Neural progenitor cell (in vitro differentiated cells): Measurements from ENCODE around the gene CXCR3. TPM values are rescaled to one million over a fixed set of nuclear protein-coding genes. Genes with fewer than 3 reads are reported as not detected.
A peak's percentile ranks its signal among the peaks of the same experiment; 100 is the strongest.
"Not testable (repeated sequence)": the region's sequence is repeated elsewhere in the genome, so short reads cannot be mapped to it uniquely, and the experiment has no call there.

Source experiments
- DNase-seq: peaks from one replicate; pipeline ENCODE4 v3.0.0-alpha.2; 2016; ENCODE audit warnings: low spot score
- H2AFZ ChIP-seq: fragments of 200-600 bp; sonication (generic); replicated peaks from 2 replicates; pipeline ENCODE4 v1.6.1; 2016; ENCODE audit warnings: antibody characterized with exemption
- H3F3A ChIP-seq: fragments of 200-600 bp; sonication (generic); 2 replicates; pipeline ENCODE4 v1.6.1; 2016; ENCODE audit warnings: antibody characterized with exemption, low read depth
- H3K27ac ChIP-seq: fragments of 200-600 bp; sonication (generic); 2 replicates; pipeline ENCODE4 v1.5.1; 2016; ENCODE audit warnings: mild to moderate bottlenecking
- H3K27me3 ChIP-seq: fragments of 200-600 bp; sonication (generic); 2 replicates; pipeline ENCODE4 v1.6.1; 2016; ENCODE audit warnings: mild to moderate bottlenecking, moderate library complexity
- H3K36me3 ChIP-seq: fragments of 200-600 bp; sonication (generic); 2 replicates; pipeline ENCODE4 v1.5.1; 2016
- H3K4me1 ChIP-seq: fragments of 200-600 bp; sonication (generic); 2 replicates; pipeline ENCODE4 v1.6.1; 2016; ENCODE audit warnings: mixed run types
- H3K4me2 ChIP-seq: fragments of 200-600 bp; sonication (generic); 2 replicates; pipeline ENCODE4 v1.6.1; 2016
- H3K4me3 ChIP-seq: fragments of 200-600 bp; sonication (generic); 2 replicates; pipeline ENCODE4 v1.5.1; 2016
- H3K79me2 ChIP-seq: fragments of 200-600 bp; sonication (generic); 2 replicates; pipeline ENCODE4 v1.6.1; 2016; ENCODE audit warnings: low read depth
- H3K9ac ChIP-seq: fragments of 200-600 bp; sonication (generic); 2 replicates; pipeline ENCODE4 v1.6.1; 2016
- H3K9me3 ChIP-seq: fragments of 200-600 bp; sonication (generic); 2 replicates; pipeline ENCODE4 v1.5.1; 2016; ENCODE audit warnings: low read depth
- H4K20me1 ChIP-seq: fragments of 200-600 bp; sonication (generic); 2 replicates; pipeline ENCODE4 v1.6.1; 2016; ENCODE audit warnings: low read depth
- H3K27ac Mint-ChIP-seq: 3 replicates; pipeline ENCODE4 v1.8.0; 2021; ENCODE audit warnings: mixed read lengths
- H3K27me3 Mint-ChIP-seq: 2 replicates; pipeline ENCODE4 v1.8.0; 2022; ENCODE audit warnings: low read depth, mild to moderate bottlenecking, inconsistent platforms, moderate library complexity, mixed read lengths; ENCODE audit not compliant: insufficient read depth
- H3K36me3 Mint-ChIP-seq: 3 replicates; pipeline ENCODE4 v1.8.0; 2021; ENCODE audit warnings: mixed read lengths
- H3K4me1 Mint-ChIP-seq: 3 replicates; pipeline ENCODE4 v1.8.0; 2021; ENCODE audit warnings: mixed read lengths
- H3K4me3 Mint-ChIP-seq: 3 replicates; pipeline ENCODE4 v1.8.0; 2021; ENCODE audit warnings: mild to moderate bottlenecking, moderate library complexity, mixed read lengths
- H3K9me3 Mint-ChIP-seq: 3 replicates; pipeline ENCODE4 v1.8.0; 2020; ENCODE audit warnings: mixed read lengths
- EZH2 ChIP-seq: fragments of 200-600 bp; sonication (generic); IDR thresholded peaks from 2 replicates; pipeline ENCODE4 v1.6.1; 2017; ENCODE audit warnings: antibody characterized with exemption, mild to moderate bottlenecking, moderate library complexity
- EZH2phosphoT487 ChIP-seq: fragments of 200-600 bp; sonication (generic); IDR thresholded peaks from 2 replicates; pipeline ENCODE4 v1.6.1; 2017; ENCODE audit warnings: antibody characterized with exemption
- total RNA-seq: library from RNA; depleted of rRNA; stranded (reverse); fragments of >200 nt; gene quantifications from 2 replicates; pipeline ENCODE4 v1.2.3, GENCODE V29; 2015; ENCODE audit warnings: low replicate concordance
- TF ChIP-seq, protein P1 (sequence below): fragments of 200-600 bp; sonication (generic); IDR thresholded peaks from 2 replicates; pipeline ENCODE4 v1.5.1; 2017; ENCODE audit warnings: antibody characterized with exemption, mild to moderate bottlenecking

Gene CXCR3
- total RNA-seq, 1 donor from 2014 or later = not detected

DNA sequence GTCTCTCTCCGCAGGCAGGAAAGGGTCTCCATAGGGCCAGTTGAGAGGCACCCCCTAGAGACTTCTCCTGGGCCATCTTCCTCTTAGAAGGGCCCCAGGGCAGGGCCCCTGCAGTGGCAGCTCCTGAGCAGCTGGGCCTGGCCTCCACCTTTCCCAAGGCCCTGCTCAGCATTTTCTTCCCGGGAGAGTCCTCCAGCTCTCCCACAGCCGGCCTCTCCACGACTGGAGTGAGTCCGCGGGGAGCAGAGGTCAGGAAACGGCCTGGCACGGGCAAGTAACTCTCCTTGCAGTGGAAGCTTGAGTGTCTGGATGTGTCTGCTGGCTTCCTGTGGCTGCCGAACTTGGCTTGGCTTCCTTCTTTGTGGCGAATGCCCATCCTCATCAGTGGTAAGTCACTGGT lies 47.4 kb upstream of the CXCR3 start:
- no peak overlapping the region for H3K9ac ChIP-seq
- Mint-ChIP-seq H3K36me3 (no peaks in the 10 kb centered on the region), H3K27me3 (peaks cover 7% of the 10 kb centered on the region), H3K9me3 (peaks cover 16% of the 10 kb centered on the region), H3K4me1 (no peaks in the 10 kb centered on the region), H3K4me3 (no peak overlapping the region), H3K27ac (no peak overlapping the region)
- no peaks in the 10 kb centered on the region for H3K27me3 ChIP-seq
- TF ChIP-seq EZH2 = no peak
- TF ChIP-seq, protein P1, sequence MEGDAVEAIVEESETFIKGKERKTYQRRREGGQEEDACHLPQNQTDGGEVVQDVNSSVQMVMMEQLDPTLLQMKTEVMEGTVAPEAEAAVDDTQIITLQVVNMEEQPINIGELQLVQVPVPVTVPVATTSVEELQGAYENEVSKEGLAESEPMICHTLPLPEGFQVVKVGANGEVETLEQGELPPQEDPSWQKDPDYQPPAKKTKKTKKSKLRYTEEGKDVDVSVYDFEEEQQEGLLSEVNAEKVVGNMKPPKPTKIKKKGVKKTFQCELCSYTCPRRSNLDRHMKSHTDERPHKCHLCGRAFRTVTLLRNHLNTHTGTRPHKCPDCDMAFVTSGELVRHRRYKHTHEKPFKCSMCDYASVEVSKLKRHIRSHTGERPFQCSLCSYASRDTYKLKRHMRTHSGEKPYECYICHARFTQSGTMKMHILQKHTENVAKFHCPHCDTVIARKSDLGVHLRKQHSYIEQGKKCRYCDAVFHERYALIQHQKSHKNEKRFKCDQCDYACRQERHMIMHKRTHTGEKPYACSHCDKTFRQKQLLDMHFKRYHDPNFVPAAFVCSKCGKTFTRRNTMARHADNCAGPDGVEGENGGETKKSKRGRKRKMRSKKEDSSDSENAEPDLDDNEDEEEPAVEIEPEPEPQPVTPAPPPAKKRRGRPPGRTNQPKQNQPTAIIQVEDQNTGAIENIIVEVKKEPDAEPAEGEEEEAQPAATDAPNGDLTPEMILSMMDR = no peak
- TF ChIP-seq EZH2phosphoT487 = no peak
- DNase-seq = no peak
- H3K27ac ChIP-seq = no peak overlapping the region
- no peak overlapping the region for H2AFZ ChIP-seq
- no peaks in the 10 kb centered on the region for H3K4me1 ChIP-seq
- no peak overlapping the region for H3K4me2 ChIP-seq
- H3F3A ChIP-seq = no peaks in the 10 kb centered on the region
- no peaks in the 10 kb centered on the region for H4K20me1 ChIP-seq
- no peak overlapping the region for H3K4me3 ChIP-seq
- H3K9me3 ChIP-seq = no peaks in the 10 kb centered on the region
- H3K36me3 ChIP-seq = no peaks in the 10 kb centered on the region
- no peaks in the 10 kb centered on the region for H3K79me2 ChIP-seq

DNA sequence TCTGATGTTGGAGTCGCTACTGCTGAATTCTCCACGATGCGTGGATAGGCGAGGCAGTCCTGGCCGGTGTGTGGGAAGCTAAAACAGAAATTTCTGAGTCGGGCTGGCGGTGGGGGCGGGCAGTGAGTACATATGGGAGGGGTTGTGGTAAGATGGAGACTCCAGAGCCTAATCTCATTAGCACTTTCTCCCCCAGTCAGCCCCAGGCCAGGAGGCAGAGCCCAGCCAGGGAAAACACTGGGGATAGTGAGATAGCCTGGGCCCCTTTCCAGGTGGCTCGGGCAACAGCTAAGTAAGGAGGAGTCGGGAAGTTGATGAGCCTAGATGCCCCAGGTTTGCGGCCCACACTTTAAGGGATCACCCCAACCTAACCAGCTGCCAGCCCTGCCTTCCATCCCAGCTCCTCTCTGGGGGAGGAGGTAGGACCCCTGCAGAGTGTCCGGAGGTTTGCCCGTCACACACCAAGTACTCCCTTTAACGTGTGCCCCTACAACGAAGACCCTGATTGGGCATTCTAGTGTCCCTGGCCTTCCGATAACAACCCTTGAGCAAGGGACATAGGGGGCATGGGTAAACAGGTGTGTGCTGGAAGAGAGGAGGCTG lies 46.7 kb upstream of the CXCR3 start:
- no peaks in the 10 kb centered on the region for H3K79me2 ChIP-seq
- no peak overlapping the region for H2AFZ ChIP-seq
- H3K4me1 Mint-ChIP-seq = no peaks in the 10 kb centered on the region
- peaks cover 10% of the 10 kb centered on the region for H3K27me3 Mint-ChIP-seq
- no peak overlapping the region for H3K4me3 ChIP-seq
- no peak for DNase-seq
- TF ChIP-seq EZH2 (no peak), EZH2phosphoT487 (no peak)
- TF ChIP-seq, protein P1 = no peak
- no peak overlapping the region for H3K27ac ChIP-seq
- no peak overlapping the region for H3K4me3 Mint-ChIP-seq
- no peaks in the 10 kb centered on the region for H4K20me1 ChIP-seq
- H3K9ac ChIP-seq = no peak overlapping the region
- no peak overlapping the region for H3K27ac Mint-ChIP-seq
- no peaks in the 10 kb centered on the region for H3K9me3 ChIP-seq
- no peaks in the 10 kb centered on the region for H3K4me1 ChIP-seq
- no peak overlapping the region for H3K4me2 ChIP-seq
- no peaks in the 10 kb centered on the region for H3K36me3 ChIP-seq
- no peaks in the 10 kb centered on the region for H3F3A ChIP-seq
- peaks cover 16% of the 10 kb centered on the region for H3K9me3 Mint-ChIP-seq
- no peaks in the 10 kb centered on the region for H3K36me3 Mint-ChIP-seq
- H3K27me3 ChIP-seq = no peaks in the 10 kb centered on the region

DNA sequence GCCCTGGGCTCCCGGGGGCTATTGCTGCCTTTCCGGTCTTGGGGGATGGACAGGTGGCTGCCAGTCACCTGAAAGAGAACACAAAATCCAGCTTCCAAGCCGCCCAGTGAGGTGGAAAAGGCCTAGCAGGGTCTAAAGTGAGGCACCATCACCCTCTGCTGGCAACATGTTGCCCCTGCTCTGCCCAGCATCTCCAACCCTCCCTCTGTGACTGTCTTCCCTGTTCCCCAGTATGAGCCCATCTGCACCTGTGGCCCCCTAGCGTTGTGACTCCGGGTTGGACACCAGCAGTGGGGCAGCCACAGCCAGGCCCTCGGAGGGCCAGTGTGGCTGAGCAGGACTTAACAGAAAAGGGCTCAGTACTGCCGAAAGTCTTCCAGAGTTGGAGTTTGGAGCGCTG lies 45.9 kb upstream of the CXCR3 start:
- not testable (repeated sequence) for H3K4me1 Mint-ChIP-seq, H3K27me3 ChIP-seq, H4K20me1 ChIP-seq, H3K36me3 ChIP-seq, H3K4me3 ChIP-seq, H3K4me2 ChIP-seq, H3K27ac ChIP-seq, H3K79me2 ChIP-seq, H3K4me1 ChIP-seq, H3K9ac ChIP-seq, H2AFZ ChIP-seq, H3K9me3 ChIP-seq, H3F3A ChIP-seq, H3K27ac Mint-ChIP-seq, H3K4me3 Mint-ChIP-seq, H3K36me3 Mint-ChIP-seq
- Mint-ChIP-seq H3K9me3 (peaks cover 16% of the 10 kb centered on the region), H3K27me3 (peaks cover 10% of the 10 kb centered on the region)
- TF ChIP-seq, protein P1 = peak; percentile 59
- peak; percentile 52 for DNase-seq

DNA sequence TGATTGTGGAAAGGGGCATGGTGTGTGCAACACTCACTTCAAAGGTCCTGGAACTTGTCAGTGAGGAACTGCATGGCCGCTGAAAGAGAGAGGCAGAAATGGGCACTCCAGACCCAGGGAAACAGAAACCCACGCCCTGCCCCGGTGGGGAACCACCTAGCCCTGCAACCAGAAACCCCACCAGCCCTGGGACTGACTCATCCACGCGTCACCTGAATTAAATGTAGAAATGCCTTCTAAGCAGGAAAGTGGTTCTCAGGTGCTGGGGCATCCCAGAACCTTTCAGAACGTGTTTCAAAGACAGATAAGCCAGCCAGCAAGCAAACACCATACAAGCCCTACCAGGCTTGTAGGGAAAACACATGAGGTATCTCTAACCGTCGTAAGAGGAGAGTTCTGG lies 44.9 kb upstream of the CXCR3 start:
- peaks cover 16% of the 10 kb centered on the region for H3K9me3 Mint-ChIP-seq

DNA sequence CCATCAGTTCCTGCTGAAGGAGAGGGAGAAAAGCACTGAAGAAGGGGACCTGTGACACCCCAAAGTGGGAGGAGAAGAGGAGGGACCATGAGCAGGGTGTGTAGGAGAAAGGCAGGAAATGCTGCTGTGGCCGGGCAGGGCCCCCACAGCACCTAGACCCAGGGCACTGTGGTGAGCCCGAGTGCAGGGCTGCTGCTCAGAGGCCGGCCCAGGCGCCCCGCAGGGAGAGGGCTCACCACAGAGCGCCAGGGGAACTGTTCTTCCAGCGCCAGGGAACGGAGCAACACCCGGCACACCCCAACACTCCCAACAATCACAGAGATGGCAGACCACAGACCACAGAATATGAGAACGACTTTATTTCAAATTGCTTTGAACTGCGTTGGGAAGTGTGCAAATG lies 44.3 kb upstream of the CXCR3 start:
- H3K79me2 ChIP-seq, H3K27ac Mint-ChIP-seq, H3K36me3 Mint-ChIP-seq, H4K20me1 ChIP-seq, H3K9me3 ChIP-seq, H3K4me1 ChIP-seq, H3K27me3 ChIP-seq, H3K4me2 ChIP-seq, H3F3A ChIP-seq, H3K27ac ChIP-seq, H3K36me3 ChIP-seq, H3K9ac ChIP-seq, H3K4me3 Mint-ChIP-seq, H2AFZ ChIP-seq, H3K4me3 ChIP-seq, H3K4me1 Mint-ChIP-seq, DNase-seq: not testable (repeated sequence)
- peaks cover 16% of the 10 kb centered on the region for H3K9me3 Mint-ChIP-seq
- H3K27me3 Mint-ChIP-seq = peaks cover 10% of the 10 kb centered on the region

More for the DNA sequence above, 44.9 kb upstream of the CXCR3 start:
- H3K4me2 ChIP-seq, H3K4me3 Mint-ChIP-seq, H3K9ac ChIP-seq, H3K27ac ChIP-seq, H3K36me3 Mint-ChIP-seq, H3K27ac Mint-ChIP-seq, H3K27me3 ChIP-seq, H3F3A ChIP-seq, H3K79me2 ChIP-seq, H3K4me1 ChIP-seq, H2AFZ ChIP-seq, H3K4me1 Mint-ChIP-seq, DNase-seq, H3K36me3 ChIP-seq, H3K4me3 ChIP-seq, H3K9me3 ChIP-seq, H4K20me1 ChIP-seq: not testable (repeated sequence)
- H3K27me3 Mint-ChIP-seq = peaks cover 10% of the 10 kb centered on the region
